ENCODE measurements around the gene DKK3. TPM values are rescaled to one million over a fixed set of nuclear protein-coding genes. Genes with fewer than 3 reads are reported as not detected.
A peak's percentile ranks its signal among the peaks of the same experiment; 100 is the strongest.

Gene DKK3
- total RNA-seq, 1 donor from 2014 or later = 23.9 TPM

DNA sequence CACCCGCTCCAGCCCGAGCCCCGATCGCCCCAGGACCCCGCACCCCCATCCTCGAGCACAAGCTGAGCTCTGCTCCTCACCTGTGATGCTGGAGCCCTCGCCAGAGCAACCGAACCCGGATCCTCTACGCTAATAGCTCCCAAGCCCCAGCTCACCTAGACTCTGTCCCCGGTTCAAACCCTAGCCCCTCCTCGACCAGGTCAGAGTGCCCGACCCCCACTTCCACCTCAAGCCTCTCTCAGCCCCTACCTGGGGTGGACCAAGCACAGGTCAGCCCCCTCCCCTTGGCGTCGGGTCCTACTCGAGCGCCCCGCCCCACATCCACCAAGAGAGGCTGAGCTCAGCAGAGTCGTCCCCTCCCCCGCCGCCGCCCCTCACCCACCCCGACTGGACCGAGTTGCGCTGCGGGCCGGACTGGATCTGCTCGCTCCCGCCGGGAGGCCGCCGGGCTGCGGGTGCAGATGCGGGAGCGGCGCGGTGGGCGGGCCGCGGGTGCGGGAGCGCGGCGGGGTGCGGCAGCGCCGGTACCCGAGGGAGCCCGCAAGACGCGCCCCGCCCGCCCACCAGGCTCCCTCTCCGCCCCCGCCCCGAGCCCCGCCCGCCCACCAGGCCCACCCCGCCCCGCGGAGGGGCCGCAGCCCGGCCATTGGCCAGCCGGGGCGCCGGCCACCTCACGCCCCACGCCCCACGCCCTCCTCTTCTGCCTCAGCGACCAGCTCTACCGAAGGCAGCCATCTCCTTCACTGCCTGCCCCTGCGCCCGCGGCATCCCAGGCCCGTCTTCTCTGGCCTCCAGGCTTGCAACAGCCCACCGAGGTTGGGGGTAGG, 577 bp upstream of the DKK3 start:
- peaks cover 7% of the 10 kb centered on the region for H3K4me1 ChIP-seq
- no peak overlapping the region for H3K27ac ChIP-seq
- Mint-ChIP-seq H3K4me3 (peak overlapping the region; percentile 95), H3K27ac (peak overlapping the region; percentile 91), H3K36me3 (peaks cover 9% of the 10 kb centered on the region), H3K27me3 (ENCODE audit: insufficient read depth, low read depth) (peaks cover 3% of the 10 kb centered on the region), H3K4me1 (peaks cover 16% of the 10 kb centered on the region), H3K9me3 (peaks cover 3% of the 10 kb centered on the region)
- H3K4me2 ChIP-seq = peak overlapping the region; percentile 91
- H3F3A ChIP-seq (ENCODE audit: low read depth) = peaks cover 5% of the 10 kb centered on the region
- peak; percentile 89 for DNase-seq (ENCODE audit: low spot score)
- no peak for TF ChIP-seq EZH2phosphoT487 (IDR thresholded peaks at IDR 0.05)
- TF ChIP-seq, protein P1, sequence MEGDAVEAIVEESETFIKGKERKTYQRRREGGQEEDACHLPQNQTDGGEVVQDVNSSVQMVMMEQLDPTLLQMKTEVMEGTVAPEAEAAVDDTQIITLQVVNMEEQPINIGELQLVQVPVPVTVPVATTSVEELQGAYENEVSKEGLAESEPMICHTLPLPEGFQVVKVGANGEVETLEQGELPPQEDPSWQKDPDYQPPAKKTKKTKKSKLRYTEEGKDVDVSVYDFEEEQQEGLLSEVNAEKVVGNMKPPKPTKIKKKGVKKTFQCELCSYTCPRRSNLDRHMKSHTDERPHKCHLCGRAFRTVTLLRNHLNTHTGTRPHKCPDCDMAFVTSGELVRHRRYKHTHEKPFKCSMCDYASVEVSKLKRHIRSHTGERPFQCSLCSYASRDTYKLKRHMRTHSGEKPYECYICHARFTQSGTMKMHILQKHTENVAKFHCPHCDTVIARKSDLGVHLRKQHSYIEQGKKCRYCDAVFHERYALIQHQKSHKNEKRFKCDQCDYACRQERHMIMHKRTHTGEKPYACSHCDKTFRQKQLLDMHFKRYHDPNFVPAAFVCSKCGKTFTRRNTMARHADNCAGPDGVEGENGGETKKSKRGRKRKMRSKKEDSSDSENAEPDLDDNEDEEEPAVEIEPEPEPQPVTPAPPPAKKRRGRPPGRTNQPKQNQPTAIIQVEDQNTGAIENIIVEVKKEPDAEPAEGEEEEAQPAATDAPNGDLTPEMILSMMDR (IDR thresholded peaks at IDR 0.05) = no peak
- no peak for TF ChIP-seq EZH2 (IDR thresholded peaks at IDR 0.05)
- peak overlapping the region; percentile 92 for H3K4me3 ChIP-seq
- H4K20me1 ChIP-seq (ENCODE audit: low read depth) = peaks cover 19% of the 10 kb centered on the region
- no peak overlapping the region for H3K9ac ChIP-seq
- peak overlapping the region; percentile 97 for H2AFZ ChIP-seq (replicated peaks)
- peaks cover 34% of the 10 kb centered on the region for H3K27me3 ChIP-seq
- H3K79me2 ChIP-seq (ENCODE audit: low read depth) = no peaks in the 10 kb centered on the region
- no peaks in the 10 kb centered on the region for H3K9me3 ChIP-seq (ENCODE audit: low read depth)
- no peaks in the 10 kb centered on the region for H3K36me3 ChIP-seq

DNA sequence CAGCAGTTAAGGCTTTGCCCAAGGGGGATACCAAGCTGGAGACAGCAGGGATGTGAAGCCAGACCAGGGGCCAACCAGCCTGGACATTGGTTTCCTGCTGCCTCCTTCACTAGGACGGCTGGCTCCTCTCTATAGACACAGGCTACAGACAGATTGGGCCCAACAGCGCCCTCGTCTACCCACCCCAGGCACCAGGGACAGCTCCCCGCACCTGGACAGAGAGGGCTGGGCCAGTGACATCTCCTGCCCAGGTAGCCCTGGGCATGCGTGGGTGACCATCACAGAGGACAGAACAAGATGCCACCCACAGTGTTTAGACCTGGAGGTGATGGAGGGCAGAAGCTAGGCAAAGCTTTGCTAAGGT, 1.2 kb downstream of the DKK3 start:
- no peak overlapping the region for H3K4me3 ChIP-seq

DNA sequence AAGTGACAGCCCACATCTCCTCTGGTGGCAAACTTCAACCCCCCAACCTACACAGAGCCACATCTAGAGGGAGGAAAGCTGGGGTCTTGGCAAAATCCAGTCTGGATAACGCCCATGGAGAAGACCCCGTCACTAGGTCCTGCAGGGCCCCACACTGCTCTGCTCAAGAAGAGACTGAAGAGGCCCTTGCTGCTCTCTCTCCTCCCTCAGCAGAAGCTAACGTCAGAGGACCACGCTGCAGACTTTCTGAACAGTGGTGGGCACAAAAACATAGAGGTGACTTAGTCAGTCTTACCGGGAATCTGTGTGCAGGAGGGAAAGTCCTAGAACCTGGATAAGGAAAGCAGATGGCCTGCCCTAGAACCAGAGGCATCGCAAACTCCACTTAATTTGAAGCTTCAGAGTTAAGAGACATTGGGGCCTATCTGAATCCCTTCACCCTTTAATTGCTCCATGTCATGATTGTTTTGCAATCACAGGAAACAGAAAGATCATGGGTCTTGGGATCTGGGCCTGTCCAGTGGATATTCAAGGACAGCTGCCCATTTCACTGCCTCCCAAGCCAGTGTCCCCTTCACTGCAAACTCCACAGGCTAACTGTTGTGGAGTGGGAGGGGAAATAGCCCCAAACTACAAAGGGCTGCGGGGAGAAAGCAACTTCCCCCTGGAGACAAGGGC, 1.7 kb downstream of the DKK3 start:
- Histone ChIP-seq H3K79me2 (ENCODE audit: low read depth) (no peaks in the 10 kb centered on the region), H3K4me2 (no peak overlapping the region), H3K27me3 (peaks cover 34% of the 10 kb centered on the region), H3K27ac (no peak overlapping the region), H2AFZ (replicated peaks) (no peak overlapping the region), H3K4me1 (peaks cover 7% of the 10 kb centered on the region), H3K9ac (no peak overlapping the region), H3K36me3 (peaks cover 4% of the 10 kb centered on the region), H4K20me1 (ENCODE audit: low read depth) (peaks cover 19% of the 10 kb centered on the region), H3K9me3 (ENCODE audit: low read depth) (no peaks in the 10 kb centered on the region), H3K4me3 (no peak overlapping the region), H3F3A (ENCODE audit: low read depth) (peaks cover 5% of the 10 kb centered on the region)
- Mint-ChIP-seq H3K36me3 (peaks cover 15% of the 10 kb centered on the region), H3K4me3 (peak overlapping the region; percentile 85), H3K27ac (no peak overlapping the region), H3K4me1 (peaks cover 16% of the 10 kb centered on the region), H3K9me3 (no peaks in the 10 kb centered on the region), H3K27me3 (ENCODE audit: insufficient read depth, low read depth) (peaks cover 3% of the 10 kb centered on the region)
- no peak for DNase-seq (ENCODE audit: low spot score)
- TF ChIP-seq EZH2 (IDR thresholded peaks at IDR 0.05) = no peak
- TF ChIP-seq EZH2phosphoT487 (IDR thresholded peaks at IDR 0.05) = no peak
- TF ChIP-seq, protein P1 (IDR thresholded peaks at IDR 0.05) = no peak

More for the DNA sequence above, 1.2 kb downstream of the DKK3 start:
- H3K4me3 Mint-ChIP-seq = peak overlapping the region; percentile 85
- peak; percentile 12 for DNase-seq (ENCODE audit: low spot score)
- no peak overlapping the region for H3K27ac Mint-ChIP-seq
- Histone ChIP-seq H3K36me3 (no peaks in the 10 kb centered on the region), H3K79me2 (ENCODE audit: low read depth) (no peaks in the 10 kb centered on the region), H3K27ac (no peak overlapping the region), H2AFZ (replicated peaks) (no peak overlapping the region), H3F3A (ENCODE audit: low read depth) (peaks cover 5% of the 10 kb centered on the region), H3K9me3 (ENCODE audit: low read depth) (no peaks in the 10 kb centered on the region), H3K4me2 (no peak overlapping the region), H3K4me1 (peaks cover 7% of the 10 kb centered on the region), H4K20me1 (ENCODE audit: low read depth) (peaks cover 19% of the 10 kb centered on the region), H3K27me3 (peaks cover 34% of the 10 kb centered on the region), H3K9ac (no peak overlapping the region)
- peaks cover 15% of the 10 kb centered on the region for H3K36me3 Mint-ChIP-seq
- peaks cover 3% of the 10 kb centered on the region for H3K27me3 Mint-ChIP-seq (ENCODE audit: insufficient read depth, low read depth)
- no peak for TF ChIP-seq EZH2 (IDR thresholded peaks at IDR 0.05)
- TF ChIP-seq, protein P1 (IDR thresholded peaks at IDR 0.05) = no peak
- TF ChIP-seq EZH2phosphoT487 (IDR thresholded peaks at IDR 0.05) = no peak
- H3K4me1 Mint-ChIP-seq = peaks cover 16% of the 10 kb centered on the region
- H3K9me3 Mint-ChIP-seq = no peaks in the 10 kb centered on the region

All from neural progenitor cell (in vitro differentiated cells).